ENCODE results near the gene CLRN1.

GRCh38 chr3:150942221-150942620 lies 30.3 kb downstream of the CLRN1 start:
- no peak for TF ChIP-seq CTCF (IDR thresholded peaks at IDR 0.05)
- no peak for TF ChIP-seq POLR2AphosphoS5 (IDR thresholded peaks at IDR 0.05)
- TF ChIP-seq POLR2A (IDR thresholded peaks at IDR 0.05): no peak
- TF ChIP-seq EP300 (IDR thresholded peaks at IDR 0.05): no peak
